Liver (tissue), 9 donors: ENCODE results near the gene TRIM71. TPM values are rescaled to one million over a fixed set of nuclear protein-coding genes. Genes with fewer than 3 reads are reported as not detected.

Experiments used
- DNase-seq: peaks from one replicate; pipeline ENCODE4 v3.0.0-alpha.2; 2017; ENCODE audit warnings: low spot score
- H3K27ac ChIP-seq, 2 donors: one replicate each; pipeline ENCODE4 v1.7.0; 2013; ENCODE audit warnings: inconsistent platforms in 2 of 2, low read length in 2 of 2, control low read depth in 1 of 2, low read depth in 1 of 2, mild to moderate bottlenecking in 1 of 2
- H3K27me3 ChIP-seq, 4 donors: one replicate each; pipeline versions ENCODE4 v1.6.1 to v1.7.0; 2013; ENCODE audit warnings: low read length in 3 of 4, inconsistent platforms in 1 of 4, mild to moderate bottlenecking in 1 of 4, moderate library complexity in 1 of 4; ENCODE audit not compliant: control insufficient read depth in 4 of 4, insufficient read depth in 4 of 4
- H3K36me3 ChIP-seq, 4 donors: one replicate each; pipeline versions ENCODE4 v1.6.1 to v1.7.0; 2013; ENCODE audit warnings: low read length in 3 of 4, mild to moderate bottlenecking in 3 of 4, low read depth in 1 of 4, moderate library complexity in 1 of 4; ENCODE audit not compliant: control insufficient read depth in 4 of 4, insufficient read depth in 3 of 4
- H3K4me1 ChIP-seq, 4 donors: one replicate each; pipeline versions ENCODE4 v1.6.1 to v1.7.0; 2013; ENCODE audit warnings: low read length in 3 of 4, mild to moderate bottlenecking in 3 of 4, moderate library complexity in 1 of 4; ENCODE audit not compliant: control insufficient read depth in 4 of 4, insufficient read depth in 4 of 4
- H3K4me3 ChIP-seq, 3 donors: one replicate each; pipeline versions ENCODE4 v1.6.1 to v1.7.0; 2013; ENCODE audit warnings: low read length in 3 of 3, control low read depth in 1 of 3, low read depth in 1 of 3, mild to moderate bottlenecking in 1 of 3
- H3K9ac ChIP-seq, 2 donors: one replicate each; pipeline ENCODE4 v1.7.0; 2013; ENCODE audit warnings: low read length in 2 of 2, mild to moderate bottlenecking in 2 of 2, moderate library complexity in 2 of 2, control low read depth in 1 of 2, low read depth in 1 of 2
- H3K9me3 ChIP-seq, 4 donors: one replicate each; pipeline versions ENCODE4 v1.6.1 to v1.7.0; 2013; ENCODE audit warnings: low read length in 3 of 4; ENCODE audit not compliant: control insufficient read depth in 4 of 4
- CTCF ChIP-seq: fragments of 150-350 bp; IDR thresholded peaks from 2 replicates; pipeline ENCODE4 v1.5.1; 2017; ENCODE audit warnings: improper control_type of control experiment, low read depth, low read length; ENCODE audit not compliant: missing input control
- EGR1 ChIP-seq, 2 donors: IDR thresholded peaks; 2 replicates each; pipeline ENCODE4 v1.6.1; 2016 to 2018; ENCODE audit warnings: antibody characterized with exemption in 2 of 2, low read depth in 2 of 2
- FOXA1 ChIP-seq: IDR thresholded peaks from 2 replicates; pipeline ENCODE4 v1.6.1; 2016; ENCODE audit warnings: antibody characterized with exemption
- FOXA2 ChIP-seq: IDR thresholded peaks from 2 replicates; pipeline ENCODE4 v1.6.1; 2016; ENCODE audit warnings: antibody characterized with exemption
- GABPA ChIP-seq, 2 donors: IDR thresholded peaks in 1 of 2; conservative IDR thresholded peaks in 1 of 2; 2 replicates each; pipeline ENCODE4 v1.6.1; 2016; ENCODE audit warnings: antibody characterized with exemption in 2 of 2, mild to moderate bottlenecking in 1 of 2, moderate library complexity in 1 of 2
- HNF4A ChIP-seq, 2 donors: conservative IDR thresholded peaks; 2 replicates each; pipeline ENCODE4 v1.6.1; 2016; ENCODE audit warnings: antibody characterized with exemption in 2 of 2, mild to moderate bottlenecking in 2 of 2
- HNF4G ChIP-seq: IDR thresholded peaks from 2 replicates; pipeline ENCODE4 v1.6.1; 2016; ENCODE audit warnings: antibody characterized with exemption
- JUND ChIP-seq, 2 donors: IDR thresholded peaks; 2 replicates each; pipeline ENCODE4 v1.6.1; 2016; ENCODE audit warnings: antibody characterized with exemption in 2 of 2
- MAX ChIP-seq: IDR thresholded peaks from 2 replicates; pipeline ENCODE4 v1.6.1; 2016; ENCODE audit warnings: antibody characterized with exemption
- RAD21 ChIP-seq, 2 donors: IDR thresholded peaks; 2 replicates each; pipeline ENCODE4 v1.6.1; 2016; ENCODE audit warnings: antibody characterized with exemption in 2 of 2, mild to moderate bottlenecking in 2 of 2
- REST ChIP-seq: IDR thresholded peaks from 2 replicates; pipeline ENCODE4 v1.6.1; 2016; ENCODE audit warnings: antibody characterized with exemption, mild to moderate bottlenecking
- RXRA ChIP-seq, 2 donors: IDR thresholded peaks; 2 replicates each; pipeline ENCODE4 v1.6.1; 2017 to 2018; ENCODE audit warnings: antibody characterized with exemption in 2 of 2, mild to moderate bottlenecking in 1 of 2
- SP1 ChIP-seq: IDR thresholded peaks from 2 replicates; pipeline ENCODE4 v1.6.1; 2018; ENCODE audit warnings: antibody characterized with exemption, mild to moderate bottlenecking
- YY1 ChIP-seq: IDR thresholded peaks from 2 replicates; pipeline ENCODE4 v1.6.1; 2016; ENCODE audit warnings: antibody characterized with exemption, mild to moderate bottlenecking
- ZBTB33 ChIP-seq: IDR thresholded peaks from 2 replicates; pipeline ENCODE4 v1.6.1; 2016; ENCODE audit warnings: antibody characterized with exemption
- WGBS: extraction: QIAGEN DNeasy Blood & Tissue Kit; methylation state at CpG from one replicate; pipeline ENCODE4 v1.1.7; 2013; 5-methylcytosine and 5-hydroxymethylcytosine counted together
- polyA plus RNA-seq, 2 donors: library from polyadenylated mRNA; stranded (reverse) in 1 of 2; unstranded in 1 of 2; fragments of 200-250 nt in 1 of 2; fragments of >200 nt in 1 of 2; fragmentation: Nextera tagmentation in 1 of 2; extraction: Ambion mirVana in 1 of 2; gene quantifications; one replicate each; pipeline versions ENCODE4 v1.2.1 to v1.2.3, GENCODE V29; 2013 to 2015
- total RNA-seq, 2 donors: library from RNA; depleted of rRNA; stranded (reverse); fragments of >200 nt; gene quantifications; one replicate each; pipeline ENCODE4 v1.2.3, GENCODE V29; 2014
- donor health status: healthy.
- donor health status: healthy.
- donor health status: healthy.
- donor health status: healthy.
- donor health status: healthy.

The TRIM71 gene
- total and polyA plus RNA-seq, 4 donors = under 0.01 to 9.1 TPM; not detected in 2

GRCh38 chr3:32897001-32897601 lies 79.3 kb downstream of the TRIM71 start (continued):
- TF ChIP-seq REST (no peak), RAD21 (IDR thresholded peaks at IDR 0.05) (no peak), HNF4A (conservative IDR thresholded peaks at IDR 0.05) (no peak)

- Histone ChIP-seq H3K9ac (no peak overlapping the region), H3K36me3 (no peaks in the 10 kb centered on the region), H3K4me1 (peaks cover 0 to 4% (median 0%) of the 10 kb centered on the region in 4 donors), H3K27ac (no peak overlapping the region), H3K27me3 (peaks cover 0 to 10% (median 0%) of the 10 kb centered on the region in 4 donors), H3K9me3 (no peaks in the 10 kb centered on the region), H3K4me3 (no peak overlapping the region)
- no peak for TF ChIP-seq GABPA (IDR thresholded peaks at IDR 0.05 in 1 of 2, conservative IDR thresholded peaks at IDR 0.05 in 1 of 2)
- TF ChIP-seq RXRA (IDR thresholded peaks at IDR 0.05) = no peak
- no peak for TF ChIP-seq CTCF
- no peak for TF ChIP-seq HNF4G
- TF ChIP-seq MAX = no peak
- TF ChIP-seq RAD21 (IDR thresholded peaks at IDR 0.05) = no peak
- TF ChIP-seq FOXA1 = no peak
- no peak for TF ChIP-seq YY1
- TF ChIP-seq ZBTB33 = no peak
- TF ChIP-seq FOXA2 = no peak
- no peak for TF ChIP-seq JUND (IDR thresholded peaks at IDR 0.05)
- TF ChIP-seq SP1 = no peak
- TF ChIP-seq EGR1 (IDR thresholded peaks at IDR 0.05; ENCODE audit: low read depth in 2 of 2) = no peak
- 80% methylated on average over 5 of the region's 5 CpGs for WGBS
- DNase-seq = no peak
These were observed 80.3 kb downstream of the TRIM71 start for GRCh38 chr3:32897981-32898623.
